GM10266 (cell line): ENCODE data around the gene PTPDC1.

Experiments used
- DNase-seq: peaks from one replicate; pipeline ENCODE4 v3.0.0; 2012; ENCODE audit errors: extremely low spot score
- TF ChIP-seq, protein P1 (sequence below): IDR thresholded peaks from 2 replicates; pipeline ENCODE4 v1.5.1; 2012; ENCODE audit warnings: mild to moderate bottlenecking, low read depth; ENCODE audit not compliant: control insufficient read depth, insufficient read depth; ENCODE audit errors: missing control alignments

PTPDC1 gene

GRCh38 chr9:94080249-94080648 is 4.0 kb upstream of the PTPDC1 start:
- no peak for DNase-seq
- TF ChIP-seq, protein P1, sequence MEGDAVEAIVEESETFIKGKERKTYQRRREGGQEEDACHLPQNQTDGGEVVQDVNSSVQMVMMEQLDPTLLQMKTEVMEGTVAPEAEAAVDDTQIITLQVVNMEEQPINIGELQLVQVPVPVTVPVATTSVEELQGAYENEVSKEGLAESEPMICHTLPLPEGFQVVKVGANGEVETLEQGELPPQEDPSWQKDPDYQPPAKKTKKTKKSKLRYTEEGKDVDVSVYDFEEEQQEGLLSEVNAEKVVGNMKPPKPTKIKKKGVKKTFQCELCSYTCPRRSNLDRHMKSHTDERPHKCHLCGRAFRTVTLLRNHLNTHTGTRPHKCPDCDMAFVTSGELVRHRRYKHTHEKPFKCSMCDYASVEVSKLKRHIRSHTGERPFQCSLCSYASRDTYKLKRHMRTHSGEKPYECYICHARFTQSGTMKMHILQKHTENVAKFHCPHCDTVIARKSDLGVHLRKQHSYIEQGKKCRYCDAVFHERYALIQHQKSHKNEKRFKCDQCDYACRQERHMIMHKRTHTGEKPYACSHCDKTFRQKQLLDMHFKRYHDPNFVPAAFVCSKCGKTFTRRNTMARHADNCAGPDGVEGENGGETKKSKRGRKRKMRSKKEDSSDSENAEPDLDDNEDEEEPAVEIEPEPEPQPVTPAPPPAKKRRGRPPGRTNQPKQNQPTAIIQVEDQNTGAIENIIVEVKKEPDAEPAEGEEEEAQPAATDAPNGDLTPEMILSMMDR: no peak

GRCh38 chr9:94081435-94081834 is 2.8 kb upstream of the PTPDC1 start:
- TF ChIP-seq, protein P1: no peak
- peak; percentile 28 for DNase-seq

GRCh38 chr9:94081864-94082463 is 2.3 kb upstream of the PTPDC1 start:
- TF ChIP-seq, protein P1: no peak
- DNase-seq: no peak

- TF ChIP-seq, protein P1: no peak
These were observed 1.7 kb upstream of the PTPDC1 start for GRCh38 chr9:94082553-94082952.

DNA sequence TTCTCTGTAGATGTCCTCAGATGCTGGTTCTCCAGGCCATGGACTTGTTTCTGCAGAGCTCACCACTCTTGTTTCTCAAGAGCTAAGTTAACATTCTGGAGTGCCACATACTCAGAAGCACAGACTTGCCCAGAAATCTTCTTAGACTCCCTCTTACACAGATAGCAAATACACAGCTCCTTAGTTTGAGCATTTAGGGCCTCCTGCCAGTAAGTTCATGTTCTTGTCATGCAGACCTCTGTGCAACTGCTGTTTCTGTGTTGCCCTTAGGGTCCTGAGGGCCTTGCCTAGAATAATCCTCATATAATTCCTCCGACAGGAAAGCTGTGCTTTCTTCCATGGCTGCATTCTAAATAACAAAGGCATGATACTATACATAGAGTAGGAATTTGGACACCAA is 1.3 kb upstream of the PTPDC1 start:
- DNase-seq: no peak
- TF ChIP-seq, protein P1: no peak

More at GRCh38 chr9:94082553-94082952, 1.7 kb upstream of the PTPDC1 start:
- DNase-seq: no peak

- TF ChIP-seq, protein P1: no peak
- DNase-seq: no peak
These were observed 880 bp upstream of the PTPDC1 start for GRCh38 chr9:94083384-94083783.

- DNase-seq: no peak
- TF ChIP-seq, protein P1: no peak
These were observed 887 bp downstream of the PTPDC1 start for GRCh38 chr9:94085062-94085639.
